Kidney (tissue), 14 donors: ENCODE results near the gene TOM1. TPM values are rescaled to one million over a fixed set of nuclear protein-coding genes. Genes with fewer than 3 reads are reported as not detected.

Experiments
- DNase-seq, 5 donors: peaks; one replicate each; pipeline ENCODE4 v3.0.0-alpha.2; 2013 to 2020
- FAIRE-seq: peaks from 2 replicates; lab custom pipeline; 2012; peaks lifted over from hg19 to GRCh38; lab: Jason Lieb, UNC
- H3K27ac ChIP-seq, 2 donors: one replicate each; pipeline ENCODE4 v1.7.0; 2013; ENCODE audit warnings: low read depth in 2 of 2, low read length in 2 of 2, inconsistent platforms in 1 of 2
- H3K27me3 ChIP-seq: one replicate; pipeline ENCODE4 v1.7.1; 2013; ENCODE audit warnings: low read length, inconsistent platforms; ENCODE audit not compliant: control insufficient read depth, insufficient read depth
- H3K36me3 ChIP-seq, 3 donors: one replicate each; pipeline versions ENCODE4 v1.7.0 to v1.7.1; 2013; ENCODE audit warnings: low read length in 3 of 3, control low read depth in 1 of 3, inconsistent platforms in 1 of 3; ENCODE audit not compliant: insufficient read depth in 3 of 3, control insufficient read depth in 2 of 3
- H3K4me1 ChIP-seq, 3 donors: one replicate each; pipeline versions ENCODE4 v1.7.0 to v1.7.1; 2013; ENCODE audit warnings: low read length in 3 of 3, inconsistent platforms in 1 of 3, low read depth in 1 of 3; ENCODE audit not compliant: control insufficient read depth in 2 of 3, insufficient read depth in 2 of 3
- H3K4me3 ChIP-seq, 3 donors: one replicate each; pipeline versions ENCODE4 v1.7.0 to v1.8.1; 2013; ENCODE audit warnings: low read length in 3 of 3, control low read depth in 1 of 3, inconsistent platforms in 1 of 3
- H3K9ac ChIP-seq, 3 donors: one replicate each; pipeline versions ENCODE4 v1.7.0 to v1.7.1; 2013; ENCODE audit warnings: low read length in 3 of 3, control low read depth in 1 of 3, inconsistent platforms in 1 of 3
- H3K9me3 ChIP-seq, 3 donors: one replicate each; pipeline versions ENCODE4 v1.7.0 to v1.7.1; 2013; ENCODE audit warnings: low read length in 3 of 3, control low read depth in 1 of 3, inconsistent platforms in 1 of 3; ENCODE audit not compliant: control insufficient read depth in 2 of 3, insufficient read depth in 1 of 3
- CTCF ChIP-seq: IDR thresholded peaks from 3 replicates; pipeline ENCODE4 v1.5.1; 2012; ENCODE audit warnings: mild to moderate bottlenecking, moderate library complexity, borderline replicate concordance; ENCODE audit not compliant: insufficient read depth; ENCODE audit errors: extremely low read depth
- intact Hi-C: fragments of 100-400 bp; cut with DNase I; formaldehyde crosslinking; loops from one replicate; pipeline ENCODE4 v1.11.1; 2022
- polyA plus RNA-seq: library from polyadenylated mRNA; stranded (reverse); fragments of 350-450 nt; fragmentation: Illumina TruSeq; extraction: RNeasy Lipid Tissue Mini Kit (QIAGEN cat#74804); gene quantifications from one replicate; pipeline ENCODE4 v1.2.3, GENCODE V29; 2014; ENCODE audit warnings: low read depth, low replicate concordance; ENCODE audit not compliant: insufficient read depth
- total RNA-seq: library from RNA; stranded (reverse); fragmentation: NEBNext Ultra II Directional; extraction: Animal tissue kit (Norgen Biotek cat#: 25700); gene quantifications from one replicate; pipeline ENCODE4 v1.2.1, GENCODE V29; 2021
- donor health status: control.
- donor health status: control.
- donor health status: control.
- donor health status: control.
- donor health status: control.
- donor health status: DM: yes; HTN: yes; CAD: no.
- donor health status: Normal renal cell carcinoma (clear cell type).

TOM1 gene
- total and polyA plus RNA-seq, 2 donors from 2014 or later = 67.0 to 68.2 TPM

GRCh38 chr22:35350539-35351503, 51.1 kb downstream of the TOM1 start:
- H3K4me3 ChIP-seq = peak overlapping the region; percentile 36 to 73 (median 65)
- peaks cover 0 to 15% (median 0%) of the 10 kb centered on the region in 3 donors for H3K4me1 ChIP-seq
- peak; percentile 96 for TF ChIP-seq CTCF
- H3K9me3 ChIP-seq = no peaks in the 10 kb centered on the region
- H3K9ac ChIP-seq = peak overlapping the region in 2 of 3 donors; percentile 38 to 67
- peak overlapping the region; percentile 23 to 34 for H3K27ac ChIP-seq
- H3K27me3 ChIP-seq = no peaks in the 10 kb centered on the region
- peak; percentile 93 to 97 (median 96) for DNase-seq
- intact Hi-C loops = no loop called here
- H3K36me3 ChIP-seq = peaks cover 0 to 6% (median 3%) of the 10 kb centered on the region in 3 donors
- FAIRE-seq = no peak

GRCh38 chr22:35352214-35353111, 52.8 kb downstream of the TOM1 start:
- intact Hi-C loops = no loop called here
- TF ChIP-seq CTCF = peak; percentile 14
- H3K4me3 ChIP-seq = no peak overlapping the region
- H3K27me3 ChIP-seq = no peaks in the 10 kb centered on the region
- H3K9ac ChIP-seq = no peak overlapping the region
- H3K4me1 ChIP-seq = peaks cover 0 to 15% (median 0%) of the 10 kb centered on the region in 3 donors
- no peak overlapping the region for H3K27ac ChIP-seq
- H3K36me3 ChIP-seq = peaks cover 0 to 6% (median 3%) of the 10 kb centered on the region in 3 donors
- no peaks in the 10 kb centered on the region for H3K9me3 ChIP-seq
- FAIRE-seq = no peak
- DNase-seq = peak in 1 of 5 donors; percentile 92

- no peak for TF ChIP-seq CTCF
- Histone ChIP-seq H3K9me3 (no peaks in the 10 kb centered on the region), H3K4me1 (peaks cover 0 to 15% (median 0%) of the 10 kb centered on the region in 3 donors), H3K27me3 (no peaks in the 10 kb centered on the region), H3K9ac (no peak overlapping the region), H3K4me3 (no peak overlapping the region), H3K27ac (no peak overlapping the region), H3K36me3 (peaks cover 0 to under 1% (median under 1%) of the 10 kb centered on the region in 3 donors)
- intact Hi-C loops = no loop called here
- FAIRE-seq (no peak), DNase-seq (peak in 1 of 5 donors; percentile 71)
Measured at GRCh38 chr22:35353318-35353717, 53.6 kb downstream of the TOM1 start.
